ENCODE data around the gene NEK6.

DNA sequence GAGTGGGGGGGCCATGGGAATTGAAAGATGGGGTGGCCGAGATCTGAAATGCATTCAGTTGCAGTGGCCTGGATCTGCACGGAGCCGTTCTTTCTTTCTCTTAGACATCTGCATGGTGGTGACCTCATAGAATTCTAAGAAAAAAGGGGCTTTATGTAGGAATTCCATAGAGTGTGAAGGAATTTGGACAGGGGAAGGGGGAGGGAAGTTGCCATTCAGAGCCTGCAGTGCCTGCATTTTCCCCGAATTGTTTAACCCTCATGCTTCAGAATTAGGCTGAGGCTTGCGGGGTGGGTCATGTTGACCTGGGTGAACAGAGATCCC is 4.9 kb downstream of the NEK6 start:
- TF ChIP-seq POLR2A (IDR thresholded peaks at IDR 0.05) = no peak
- TF ChIP-seq, protein P1, sequence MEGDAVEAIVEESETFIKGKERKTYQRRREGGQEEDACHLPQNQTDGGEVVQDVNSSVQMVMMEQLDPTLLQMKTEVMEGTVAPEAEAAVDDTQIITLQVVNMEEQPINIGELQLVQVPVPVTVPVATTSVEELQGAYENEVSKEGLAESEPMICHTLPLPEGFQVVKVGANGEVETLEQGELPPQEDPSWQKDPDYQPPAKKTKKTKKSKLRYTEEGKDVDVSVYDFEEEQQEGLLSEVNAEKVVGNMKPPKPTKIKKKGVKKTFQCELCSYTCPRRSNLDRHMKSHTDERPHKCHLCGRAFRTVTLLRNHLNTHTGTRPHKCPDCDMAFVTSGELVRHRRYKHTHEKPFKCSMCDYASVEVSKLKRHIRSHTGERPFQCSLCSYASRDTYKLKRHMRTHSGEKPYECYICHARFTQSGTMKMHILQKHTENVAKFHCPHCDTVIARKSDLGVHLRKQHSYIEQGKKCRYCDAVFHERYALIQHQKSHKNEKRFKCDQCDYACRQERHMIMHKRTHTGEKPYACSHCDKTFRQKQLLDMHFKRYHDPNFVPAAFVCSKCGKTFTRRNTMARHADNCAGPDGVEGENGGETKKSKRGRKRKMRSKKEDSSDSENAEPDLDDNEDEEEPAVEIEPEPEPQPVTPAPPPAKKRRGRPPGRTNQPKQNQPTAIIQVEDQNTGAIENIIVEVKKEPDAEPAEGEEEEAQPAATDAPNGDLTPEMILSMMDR (IDR thresholded peaks at IDR 0.05) = no peak

Measured in tibial nerve (tissue), 3 donors.